Right ventricle myocardium superior (tissue), 1 donor: ENCODE results near the gene CAP2. TPM values are rescaled to one million over a fixed set of nuclear protein-coding genes. Genes with fewer than 3 reads are reported as not detected.

ENCODE experiments used
- ATAC-seq: fragments of 200-7000 bp; cut with Tn5 transposase; one replicate; pipeline ENCODE4 v1.9.1; 2020; ENCODE audit warnings: mild to moderate bottlenecking; ENCODE audit not compliant: poor library complexity
- DNase-seq: peaks from one replicate; pipeline ENCODE4 v3.0.0-alpha.2; 2020
- intact Hi-C: fragments of 100-400 bp; cut with DNase I; formaldehyde crosslinking; loops from one replicate; pipeline ENCODE4 v1.11.2; 2022
- total RNA-seq: library from RNA; stranded (reverse); fragmentation: NEBNext Ultra II Directional; extraction: Animal tissue kit (Norgen Biotek cat#: 25700); gene quantifications from one replicate; pipeline ENCODE4 v1.2.1, GENCODE V29; 2021
- donor health status: DM: no; HTN: yes; CAD: no; lungs with severe emphysema.

Gene CAP2
- total RNA-seq, 1 donor from 2014 or later, result 118 TPM

- no peak for ATAC-seq
- intact Hi-C loops, result no loop called here
- no peak for DNase-seq
Measured at GRCh38 chr6:17588011-17588410, 194.6 kb downstream of the CAP2 start.

GRCh38 chr6:17589406-17590096, 196.2 kb downstream of the CAP2 start:
- DNase-seq (no peak), ATAC-seq (peak; percentile 35)
- intact Hi-C loops, result no loop called here

- no peak for DNase-seq
- no peak for ATAC-seq
- intact Hi-C loops, result no loop called here
Measured at GRCh38 chr6:17591287-17591686, 197.9 kb downstream of the CAP2 start.

GRCh38 chr6:17593246-17593645, 199.9 kb downstream of the CAP2 start:
- ATAC-seq (no peak), DNase-seq (no peak)
- intact Hi-C loops, result no loop called here

- ATAC-seq (no peak), DNase-seq (no peak)
- intact Hi-C loops, result no loop called here
Measured at GRCh38 chr6:17596085-17596484, 202.7 kb downstream of the CAP2 start.

DNA sequence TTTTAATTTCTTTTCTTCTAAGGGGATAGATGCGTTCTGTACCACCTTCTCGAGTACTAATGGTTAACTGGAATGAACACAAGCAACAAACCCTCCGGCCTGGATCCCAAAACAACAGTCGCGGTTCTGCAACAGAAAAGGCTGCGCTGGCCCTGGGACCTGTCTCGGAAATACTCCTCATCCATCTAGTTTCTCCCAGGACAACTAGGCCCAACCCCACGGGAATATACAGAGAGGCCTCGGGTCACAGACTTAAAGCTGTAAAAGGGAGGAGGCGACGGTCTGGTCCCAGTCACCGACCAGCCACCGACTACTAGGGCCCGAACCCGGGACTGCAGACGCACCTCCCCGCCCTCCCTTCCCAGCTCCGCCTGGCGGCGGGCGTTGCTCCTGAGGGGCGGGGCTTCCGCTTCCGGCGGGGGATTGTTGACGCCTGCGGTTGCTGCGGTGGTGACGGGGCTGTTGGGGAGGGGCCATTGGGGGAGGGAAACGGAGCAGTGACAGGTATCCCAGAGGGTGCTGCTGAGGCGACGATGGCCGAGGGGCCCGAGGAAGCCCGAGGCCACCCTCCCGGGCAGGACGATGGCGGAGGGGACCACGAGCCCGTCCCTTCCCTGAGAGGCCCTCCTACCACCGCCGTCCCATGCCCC, 206.6 kb downstream of the CAP2 start, which contains the start of gene FAM8A1:
TSS of gene FAM8A1 (plus strand) at position 426 of the 650 bp plus-strand sequence. CDS start at position 534, 108 bp downstream.
- ATAC-seq (peak; percentile 99), DNase-seq (peak; percentile 96)
- intact Hi-C loops, result loop anchor here (10.0 kb wide), 1 partner anchor 105 kb away; the partner anchor contains the start of gene NUP153

- DNase-seq (peak; percentile 74), ATAC-seq (peak; percentile 76)
- intact Hi-C loops, result loop anchor here (10.0 kb wide), 1 partner anchor 104 kb away; the partner anchor contains the start of gene NUP153
Measured at GRCh38 chr6:17600527-17601385, 207.4 kb downstream of the CAP2 start.

- DNase-seq (no peak), ATAC-seq (no peak)
- intact Hi-C loops, result loop anchor here (10.0 kb wide), 1 partner anchor 103 kb away; the partner anchor contains the start of gene NUP153
Measured at GRCh38 chr6:17601386-17601703, 207.9 kb downstream of the CAP2 start.

DNA sequence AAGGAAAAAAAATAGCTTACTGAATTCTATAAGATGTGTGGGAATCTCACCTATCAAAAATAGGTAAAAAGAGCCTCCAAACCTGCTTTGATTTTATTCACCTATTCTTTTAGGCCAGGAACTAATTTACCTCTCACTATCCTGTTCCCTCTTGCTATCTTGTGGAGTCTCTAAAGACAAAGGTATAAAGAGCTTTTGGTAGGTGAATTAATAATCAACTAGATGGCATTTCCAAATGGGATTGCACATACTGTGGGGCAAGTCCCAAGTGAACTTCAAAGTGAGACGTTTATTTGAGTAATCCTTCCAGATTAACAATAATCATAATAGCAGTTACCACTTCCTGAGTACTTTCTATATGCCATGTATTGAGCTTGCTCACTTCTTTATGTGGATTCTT, 209.5 kb downstream of the CAP2 start:
- DNase-seq (no peak), ATAC-seq (no peak)
- intact Hi-C loops, result loop anchor here (10.0 kb wide), 1 partner anchor 102 kb away; the partner anchor contains the start of gene NUP153

GRCh38 chr6:17606606-17607005, 213.2 kb downstream of the CAP2 start:
- ATAC-seq (no peak), DNase-seq (no peak)
- intact Hi-C loops, result loop anchor here (10.0 kb wide), 1 partner anchor 98 kb away; the partner anchor contains the start of gene NUP153

Other genes starting within 250 kb of the CAP2 start
- gene RBM24, start 112.2 kb upstream of the CAP2 start, total RNA-seq, result 187 TPM
- 16.7 TPM for gene FAM8A1, start 206.7 kb downstream of the CAP2 start, total RNA-seq